RWPE1 (cell line): ENCODE data around the gene RGR.

ENCODE experiments used
- CTCF ChIA-PET: fragments of 350-600 bp; sonication (Branson Sonifier 250); formaldehyde crosslinking; extraction: SDS; loops from one replicate; lab custom pipeline; 2021; lab: Yijun Ruan, JAX
- POLR2A ChIA-PET: fragments of 400-600 bp; formaldehyde crosslinking; extraction: SDS; loops from one replicate; lab custom pipeline; 2020; ENCODE audit warnings: antibody characterized with exemption; ENCODE audit not compliant: low non-redundant PET; lab: Yijun Ruan, JAX
- DNase-seq: peaks from one replicate; pipeline ENCODE4 v3.0.0; 2012; ENCODE audit warnings: low spot score
- H3K27ac ChIP-seq: fragments of 450-650 bp; 2 replicates; pipeline ENCODE4 v1.5.1; 2017
- TF ChIP-seq, protein P1 (sequence below): fragments of 450-650 bp; conservative IDR thresholded peaks from 2 replicates; pipeline ENCODE4 v1.5.1; 2017; ENCODE audit warnings: low read depth, mild to moderate bottlenecking

The RGR gene

DNA sequence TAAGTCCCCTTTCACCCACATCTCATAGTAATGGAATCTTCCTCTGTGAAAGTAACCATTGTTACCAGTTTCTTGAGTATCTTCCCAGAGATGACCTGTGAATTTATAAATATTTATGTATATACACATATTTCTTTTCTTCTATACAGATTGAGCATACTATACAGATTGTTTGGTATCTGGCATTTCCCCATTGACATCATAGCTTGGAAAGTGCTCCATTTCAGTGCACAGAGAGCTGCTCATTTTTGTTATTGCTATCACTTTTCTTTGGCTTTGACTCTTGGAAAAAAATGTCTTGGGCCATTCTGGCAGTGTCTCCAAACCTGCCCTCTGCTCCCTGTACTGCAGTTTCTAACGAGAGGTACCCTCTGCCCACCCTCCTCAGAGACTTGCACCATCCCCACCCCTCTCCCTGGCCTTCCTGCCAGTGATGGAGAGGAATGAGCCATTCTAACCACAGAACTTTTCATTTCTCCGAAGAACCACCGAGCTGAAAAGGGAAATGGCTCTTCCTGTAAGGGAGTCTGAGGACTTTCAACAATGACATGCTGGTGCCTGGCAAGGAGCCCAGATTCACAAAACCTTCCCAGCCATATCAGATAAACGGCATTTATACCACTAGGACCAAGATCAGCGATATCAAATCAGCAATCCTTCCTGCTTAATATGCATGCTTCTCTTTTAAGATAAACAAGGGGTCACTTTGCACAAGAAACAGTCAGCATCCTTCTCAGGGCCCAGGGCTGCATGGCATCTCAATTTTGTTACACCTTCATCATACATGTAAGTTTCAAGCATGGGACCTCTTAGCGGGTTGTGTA lies 63.8 kb downstream of the RGR start:
- POLR2A ChIA-PET = no interaction called here

More for the DNA sequence above, 63.8 kb downstream of the RGR start:
- DNase-seq = no peak
- CTCF ChIA-PET = no interaction called here
- TF ChIP-seq, protein P1, sequence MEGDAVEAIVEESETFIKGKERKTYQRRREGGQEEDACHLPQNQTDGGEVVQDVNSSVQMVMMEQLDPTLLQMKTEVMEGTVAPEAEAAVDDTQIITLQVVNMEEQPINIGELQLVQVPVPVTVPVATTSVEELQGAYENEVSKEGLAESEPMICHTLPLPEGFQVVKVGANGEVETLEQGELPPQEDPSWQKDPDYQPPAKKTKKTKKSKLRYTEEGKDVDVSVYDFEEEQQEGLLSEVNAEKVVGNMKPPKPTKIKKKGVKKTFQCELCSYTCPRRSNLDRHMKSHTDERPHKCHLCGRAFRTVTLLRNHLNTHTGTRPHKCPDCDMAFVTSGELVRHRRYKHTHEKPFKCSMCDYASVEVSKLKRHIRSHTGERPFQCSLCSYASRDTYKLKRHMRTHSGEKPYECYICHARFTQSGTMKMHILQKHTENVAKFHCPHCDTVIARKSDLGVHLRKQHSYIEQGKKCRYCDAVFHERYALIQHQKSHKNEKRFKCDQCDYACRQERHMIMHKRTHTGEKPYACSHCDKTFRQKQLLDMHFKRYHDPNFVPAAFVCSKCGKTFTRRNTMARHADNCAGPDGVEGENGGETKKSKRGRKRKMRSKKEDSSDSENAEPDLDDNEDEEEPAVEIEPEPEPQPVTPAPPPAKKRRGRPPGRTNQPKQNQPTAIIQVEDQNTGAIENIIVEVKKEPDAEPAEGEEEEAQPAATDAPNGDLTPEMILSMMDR = no peak
- H3K27ac ChIP-seq = no peak overlapping the region
